DMS 273 (cell line): ENCODE results near the gene CCR6.
A peak's percentile ranks its signal among the peaks of the same experiment; 100 is the strongest.
"Not testable (repeated sequence)": the region's sequence is repeated elsewhere in the genome, so short reads cannot be mapped to it uniquely, and the experiment has no call there.

ENCODE experiments used
- DNase-seq: peaks from one replicate; lab custom pipeline; 2025; ENCODE audit not compliant: unreplicated experiment; lab: John Stamatoyannopoulos, UW

CCR6 gene

GRCh38 chr6:167141667-167142432 lies 19.0 kb downstream of the CCR6 start:
- peak; percentile 77 for DNase-seq

DNA sequence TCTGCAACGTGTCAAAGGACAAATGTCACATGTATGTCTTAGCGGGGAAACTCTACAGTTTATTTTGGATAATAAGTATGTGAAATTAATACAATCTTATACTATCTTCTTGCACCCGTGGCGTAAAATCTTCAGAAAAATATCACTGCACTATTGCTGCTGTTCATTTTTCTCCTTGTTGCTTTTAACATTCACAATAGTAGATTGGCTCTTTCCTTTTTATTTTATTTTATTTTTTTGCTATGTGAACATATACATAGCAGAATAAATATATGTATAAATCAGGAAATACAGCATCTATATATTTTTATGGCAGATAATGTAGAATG lies 19.5 kb downstream of the CCR6 start:
- no peak for DNase-seq

DNA sequence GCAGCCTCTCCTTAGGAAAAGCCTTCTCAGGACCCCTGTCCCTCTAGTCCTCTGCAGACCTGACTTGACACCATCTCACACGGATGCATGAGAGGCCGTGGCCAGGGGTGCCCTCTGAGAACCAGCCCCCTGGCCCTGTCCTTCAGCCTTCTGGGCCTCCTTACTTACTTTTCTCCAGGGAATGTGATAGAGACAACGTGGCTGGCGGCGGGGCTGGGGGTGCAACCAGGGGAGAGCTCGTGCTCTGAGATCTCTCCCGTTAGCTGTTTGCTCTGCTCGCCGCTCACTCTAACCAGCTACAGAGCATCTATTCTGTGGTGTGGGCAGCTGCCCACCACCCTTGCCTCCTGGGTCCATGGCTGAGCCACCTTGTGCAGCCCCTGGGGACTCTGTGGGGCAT lies 20.1 kb downstream of the CCR6 start:
- DNase-seq: no peak

DNA sequence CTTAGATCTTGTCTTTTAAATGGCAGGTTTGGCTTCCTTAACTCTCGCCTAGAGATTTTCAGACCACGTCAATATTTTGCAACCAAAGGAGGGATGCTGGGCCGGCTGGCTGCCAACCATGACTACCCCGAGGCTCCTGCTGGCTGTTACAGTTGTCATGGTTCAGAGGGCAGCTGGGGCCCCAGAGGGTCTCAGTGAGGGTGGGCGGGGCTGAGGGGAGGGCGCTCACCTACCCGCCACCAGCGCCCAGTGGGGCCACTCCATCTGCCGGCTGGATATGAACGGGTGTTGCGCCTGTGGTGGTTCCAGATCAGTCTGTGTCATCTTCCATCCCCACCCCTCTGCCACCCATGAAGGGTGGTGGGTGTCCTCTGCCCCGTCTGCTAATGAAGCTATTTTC lies 22.6 kb downstream of the CCR6 start:
- no peak for DNase-seq

- no peak for DNase-seq
Measured at GRCh38 chr6:167146135-167146534, 23.2 kb downstream of the CCR6 start.

DNA sequence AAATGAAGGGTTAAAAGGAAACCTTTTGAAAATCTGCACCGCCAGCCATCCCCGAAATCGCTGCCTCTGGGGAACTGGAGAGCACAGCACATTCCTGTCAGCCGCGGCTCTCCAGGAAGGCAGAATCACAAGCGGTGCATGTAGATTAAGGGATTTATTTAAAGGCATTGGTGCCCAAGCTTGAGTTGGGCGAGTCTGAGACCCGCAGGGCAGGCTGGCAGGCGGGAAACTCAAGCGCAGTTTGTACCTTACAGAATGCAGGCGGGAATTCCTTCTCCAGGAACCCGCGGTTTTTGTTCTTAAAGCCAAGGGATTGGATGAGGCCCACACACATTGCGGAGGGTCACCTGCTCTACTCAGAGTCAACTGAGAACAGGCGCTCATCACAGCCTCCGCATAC lies 24.1 kb downstream of the CCR6 start:
- DNase-seq: no peak

- no peak for DNase-seq
Measured at GRCh38 chr6:167148021-167148420, 25.1 kb downstream of the CCR6 start.

DNA sequence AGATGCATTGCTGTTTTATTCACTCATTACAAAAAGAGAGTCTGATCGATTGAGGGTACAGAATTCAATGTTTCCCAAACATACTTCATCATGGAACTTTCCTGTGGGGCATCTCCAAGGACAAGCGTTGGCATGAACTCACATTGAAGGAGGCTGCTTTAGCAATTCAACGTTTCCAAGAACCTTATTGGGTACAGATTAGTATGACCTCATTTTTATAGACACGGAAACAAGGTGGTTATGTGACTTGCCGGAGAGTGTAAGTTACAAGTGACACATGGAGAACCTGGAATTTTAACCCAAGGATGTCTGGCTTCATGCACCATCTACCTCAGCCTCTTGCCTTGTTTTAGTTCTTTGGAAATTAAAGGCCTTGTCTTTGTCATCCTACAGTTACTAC lies 26.1 kb downstream of the CCR6 start:
- no peak for DNase-seq

- no peak for DNase-seq
Measured at GRCh38 chr6:167150941-167151549, 28.1 kb downstream of the CCR6 start.

GRCh38 chr6:167151648-167152047 lies 28.8 kb downstream of the CCR6 start:
- DNase-seq: no peak

- DNase-seq: no peak
Measured at GRCh38 chr6:167152862-167153261, 30.0 kb downstream of the CCR6 start.

DNA sequence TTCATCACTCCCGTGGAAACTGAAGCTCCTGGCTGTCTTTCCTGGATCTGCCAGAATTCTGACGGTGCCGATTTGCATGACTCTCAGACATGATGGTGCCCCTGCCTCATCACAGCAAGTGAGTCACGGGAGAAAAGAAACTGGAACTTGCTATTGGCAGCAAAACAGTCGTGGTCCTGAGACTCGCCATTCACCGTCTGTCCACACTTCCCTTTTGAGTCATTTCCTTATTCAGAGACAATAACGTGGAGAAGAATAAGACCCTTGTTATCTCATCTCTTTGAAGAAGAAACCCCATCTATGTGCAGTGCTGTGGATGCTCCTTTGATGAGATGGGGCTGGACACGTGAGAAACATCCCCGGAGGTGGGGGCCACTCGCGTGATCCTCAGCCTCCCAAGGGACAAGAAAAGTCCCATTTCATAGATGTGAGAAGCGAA lies 30.6 kb downstream of the CCR6 start:
- no peak for DNase-seq

- no peak for DNase-seq
Measured at GRCh38 chr6:167154291-167154690, 31.4 kb downstream of the CCR6 start.

DNA sequence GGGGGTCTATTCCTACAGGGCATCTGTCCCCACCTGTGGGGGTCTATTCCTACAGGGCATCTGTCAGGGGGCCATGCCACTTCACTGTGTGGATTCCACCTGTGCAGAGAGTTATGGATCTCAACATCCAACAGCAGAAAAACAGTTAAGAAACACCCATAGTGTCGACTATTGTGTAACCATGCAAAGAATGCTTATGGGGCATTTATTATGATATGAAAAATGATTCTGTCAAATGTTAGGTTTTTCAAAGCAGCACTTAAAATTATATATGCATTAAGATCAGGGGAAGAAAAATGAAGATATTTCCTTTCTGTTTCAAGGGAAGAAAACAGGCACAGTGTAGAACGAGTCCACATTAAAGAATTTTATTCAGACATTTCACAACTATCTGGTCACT lies 32.0 kb downstream of the CCR6 start:
- no peak for DNase-seq

DNA sequence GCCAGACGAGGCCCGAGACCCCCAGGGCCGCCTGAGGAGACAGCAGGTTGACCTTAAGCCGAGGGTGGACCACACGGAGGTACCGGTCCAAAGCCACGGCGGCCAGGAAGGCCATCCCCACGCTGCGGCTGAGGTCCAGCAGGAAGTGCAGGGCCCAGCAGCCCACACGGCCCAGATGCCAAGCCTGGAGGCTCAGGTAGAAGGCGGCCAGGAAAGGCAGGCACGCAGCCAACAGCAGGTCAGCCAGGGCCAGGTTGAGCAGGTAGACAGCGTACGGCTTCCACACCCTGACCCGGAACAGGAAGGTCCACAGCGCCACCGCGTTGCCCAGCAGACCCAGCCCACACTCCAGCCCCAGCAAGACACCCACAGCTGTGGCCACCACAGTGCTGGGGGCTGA lies 34.5 kb downstream of the CCR6 start:
- no peak for DNase-seq

DNA sequence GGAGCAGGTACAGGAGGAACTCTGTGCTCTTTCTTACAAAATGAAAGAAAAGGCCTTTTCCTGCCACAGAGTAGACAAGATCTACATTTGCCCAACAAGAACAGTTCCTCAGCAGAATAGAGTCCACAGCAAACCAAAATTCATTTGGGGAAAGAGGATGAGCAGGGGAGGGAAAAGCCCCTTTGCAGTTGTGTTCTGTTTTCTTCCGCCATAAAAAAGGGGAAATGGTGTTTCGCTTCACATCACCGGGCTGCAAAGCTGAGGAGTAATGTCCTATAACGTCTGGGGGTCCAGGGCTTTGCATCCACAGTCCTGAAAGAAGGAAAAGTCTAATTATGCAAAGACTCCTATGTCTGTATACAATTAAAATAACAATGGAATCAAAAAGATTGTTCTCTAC lies 35.0 kb downstream of the CCR6 start, which contains the start of gene GPR31:
GPR31 (minus strand) TSS at position 118 of the 400 bp plus-strand sequence. CDS start 149 bp downstream, outside the sequence.
- DNase-seq: no peak

- no peak for DNase-seq
Measured at GRCh38 chr6:167161851-167162467, 39.1 kb downstream of the CCR6 start.

DNA sequence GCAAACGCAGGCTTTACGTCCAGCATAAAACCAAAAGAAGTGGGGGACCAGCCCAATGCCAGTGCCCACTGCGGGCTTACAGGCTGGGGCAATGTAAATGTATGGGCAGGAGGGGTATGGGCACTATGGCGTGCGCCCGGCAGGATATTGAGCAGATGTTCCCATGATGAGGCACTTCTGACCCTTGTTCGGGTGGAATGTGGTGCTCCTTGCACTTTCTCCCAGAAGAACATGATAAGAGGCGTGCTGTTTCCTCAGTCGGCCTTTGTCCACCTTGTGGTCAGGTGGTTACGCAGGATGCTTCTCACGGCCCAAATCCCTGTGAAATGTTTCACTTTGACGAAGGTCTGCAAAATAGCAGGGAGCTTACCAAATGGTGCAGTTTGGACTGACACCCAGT lies 39.7 kb downstream of the CCR6 start:
- DNase-seq: no peak

DNA sequence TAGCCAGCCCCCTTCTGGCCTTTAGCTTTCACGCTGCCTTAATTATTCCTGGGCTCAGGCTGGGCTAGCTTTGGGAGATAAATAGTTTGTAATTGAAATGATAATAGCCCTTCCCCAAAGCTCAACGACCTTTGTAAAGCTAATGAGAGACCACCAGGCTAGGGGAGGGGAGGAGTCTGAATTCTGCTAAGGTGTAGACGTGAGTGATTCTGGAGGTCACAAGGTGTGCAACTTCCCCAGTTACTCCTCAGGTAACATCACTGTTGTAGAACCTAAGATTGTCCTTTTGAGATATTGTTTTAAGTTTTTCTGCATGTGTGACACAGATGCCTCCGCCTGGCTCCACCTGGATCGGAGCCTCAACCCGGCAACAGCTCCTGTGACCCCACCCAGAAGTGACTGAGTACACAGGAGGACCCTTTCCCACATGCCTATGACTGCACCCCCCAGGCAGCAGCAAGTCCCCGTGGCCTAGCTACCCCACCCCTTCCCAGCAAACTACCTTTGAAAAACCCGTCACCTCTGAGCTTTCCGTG lies 40.6 kb downstream of the CCR6 start:
- no peak for DNase-seq

GRCh38 chr6:167164261-167164660 lies 41.4 kb downstream of the CCR6 start:
- no peak for DNase-seq

DNA sequence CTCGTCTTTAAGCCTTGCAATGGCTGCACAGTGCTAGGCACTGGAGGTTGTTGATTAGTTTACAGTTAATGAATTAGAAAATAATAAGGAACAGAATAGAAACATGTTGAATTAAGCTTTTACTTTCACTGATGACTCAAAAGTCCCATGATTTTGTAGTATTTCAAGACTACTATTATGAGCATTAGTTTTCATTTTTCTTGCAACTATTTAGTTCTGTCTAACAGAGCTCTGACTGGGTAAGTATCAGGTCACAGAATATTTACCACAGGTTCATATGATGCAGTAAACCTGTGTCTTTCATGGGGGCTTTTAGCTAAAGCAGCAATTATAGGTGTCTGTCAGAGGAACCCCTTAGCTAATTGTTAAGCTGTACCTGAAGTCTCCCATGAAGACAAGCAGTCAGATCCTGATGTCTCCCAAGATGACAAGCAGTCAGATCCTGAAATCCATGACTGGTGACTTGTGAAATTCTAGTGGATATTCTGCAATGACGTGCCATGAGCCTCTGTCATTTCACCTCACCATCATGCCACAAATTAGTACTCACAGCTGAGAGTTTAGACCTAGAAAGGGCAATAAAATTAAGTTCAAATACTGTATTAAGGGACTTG lies 43.1 kb downstream of the CCR6 start:
- no peak for DNase-seq

DNA sequence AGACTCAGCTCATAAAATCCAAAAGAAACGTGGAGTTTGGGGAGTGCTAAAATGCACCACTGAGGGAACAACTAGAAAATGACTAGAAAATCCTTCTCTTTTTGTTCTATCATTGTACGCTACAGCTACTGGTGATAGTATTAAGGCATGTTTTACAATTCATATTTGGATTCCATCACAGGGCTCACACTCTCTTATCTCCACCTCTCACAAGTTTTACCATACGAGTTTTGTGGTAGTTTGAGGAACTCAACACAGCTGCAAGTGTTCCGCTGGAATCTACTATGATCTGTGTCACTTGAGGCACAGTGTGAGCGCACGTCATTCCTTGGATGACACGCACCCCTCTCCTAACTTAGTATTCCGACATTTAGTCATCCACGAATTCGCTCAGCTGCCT lies 44.8 kb downstream of the CCR6 start:
- not testable (repeated sequence) for DNase-seq
